Measurements from ENCODE around the gene C5orf22.

The C5orf22 gene

GRCh38 chr5:31581498-31582099 is 49.5 kb downstream of the C5orf22 start:
- Histone ChIP-seq H3K27ac (replicated peaks) (no peak overlapping the region), H3K27me3 (ENCODE audit: insufficient read depth, poor library complexity, severe bottlenecking) (peaks cover 2% of the 10 kb centered on the region), H3K4me3 (replicated peaks; ENCODE audit: insufficient read depth, low read length) (no peak overlapping the region)
- no peak for DNase-seq (ENCODE audit: low read depth in 1 of 2, low spot score in 1 of 2)
- TF ChIP-seq CTCF (IDR thresholded peaks at IDR 0.05; ENCODE audit: insufficient read depth, low read length) (no peak), GABPA (IDR thresholded peaks at IDR 0.05; ENCODE audit: low read depth) (no peak), POLR2AphosphoS5 (IDR thresholded peaks at IDR 0.05; ENCODE audit: low read depth) (no peak), SPI1 (IDR thresholded peaks at IDR 0.05; ENCODE audit: borderline replicate concordance, low read depth) (no peak), REST (IDR thresholded peaks at IDR 0.05; ENCODE audit: insufficient replicate concordance, low read depth) (no peak)

- no peak for DNase-seq (ENCODE audit: low read depth in 1 of 2, low spot score in 1 of 2)
- Histone ChIP-seq H3K4me3 (replicated peaks; ENCODE audit: insufficient read depth, low read length) (no peak overlapping the region), H3K27ac (replicated peaks) (no peak overlapping the region), H3K27me3 (ENCODE audit: insufficient read depth, poor library complexity, severe bottlenecking) (peaks cover 2% of the 10 kb centered on the region)
- TF ChIP-seq SPI1 (IDR thresholded peaks at IDR 0.05; ENCODE audit: borderline replicate concordance, low read depth), result no peak
- no peak for TF ChIP-seq GABPA (IDR thresholded peaks at IDR 0.05; ENCODE audit: low read depth)
- no peak for TF ChIP-seq POLR2AphosphoS5 (IDR thresholded peaks at IDR 0.05; ENCODE audit: low read depth)
- no peak for TF ChIP-seq CTCF (IDR thresholded peaks at IDR 0.05; ENCODE audit: insufficient read depth, low read length)
- no peak for TF ChIP-seq REST (IDR thresholded peaks at IDR 0.05; ENCODE audit: insufficient replicate concordance, low read depth)
Measured at GRCh38 chr5:31583129-31583528, 51.0 kb downstream of the C5orf22 start.

- Histone ChIP-seq H3K4me3 (replicated peaks; ENCODE audit: insufficient read depth, low read length) (no peak overlapping the region), H3K27ac (replicated peaks) (no peak overlapping the region), H3K27me3 (ENCODE audit: insufficient read depth, poor library complexity, severe bottlenecking) (peaks cover 2% of the 10 kb centered on the region)
- no peak for TF ChIP-seq CTCF (IDR thresholded peaks at IDR 0.05; ENCODE audit: insufficient read depth, low read length)
- no peak for TF ChIP-seq POLR2AphosphoS5 (IDR thresholded peaks at IDR 0.05; ENCODE audit: low read depth)
- no peak for TF ChIP-seq REST (IDR thresholded peaks at IDR 0.05; ENCODE audit: insufficient replicate concordance, low read depth)
- no peak for TF ChIP-seq SPI1 (IDR thresholded peaks at IDR 0.05; ENCODE audit: borderline replicate concordance, low read depth)
- TF ChIP-seq GABPA (IDR thresholded peaks at IDR 0.05; ENCODE audit: low read depth), result no peak
- no peak for DNase-seq (ENCODE audit: low read depth in 1 of 2, low spot score in 1 of 2)
Measured at GRCh38 chr5:31585166-31585894, 53.2 kb downstream of the C5orf22 start.
